C4-2B (cell line): ENCODE data around the gene CDC14C.

Source experiments
- H3K27ac ChIP-seq: fragments of 450-650 bp; 2 replicates; pipeline ENCODE4 v1.5.1; 2017
- ZFX ChIP-seq: fragments of 450-650 bp; IDR thresholded peaks from 2 replicates; pipeline ENCODE4 v1.6.1; 2017
- TF ChIP-seq, protein P1 (sequence below): fragments of 450-650 bp; conservative IDR thresholded peaks from 2 replicates; pipeline ENCODE4 v1.5.1; 2017; ENCODE audit warnings: mild to moderate bottlenecking

Gene CDC14C

GRCh38 chr7:48976850-48977249, 52.5 kb downstream of the CDC14C start:
- H3K27ac ChIP-seq, result no peak overlapping the region
- no peak for TF ChIP-seq ZFX
- TF ChIP-seq, protein P1, sequence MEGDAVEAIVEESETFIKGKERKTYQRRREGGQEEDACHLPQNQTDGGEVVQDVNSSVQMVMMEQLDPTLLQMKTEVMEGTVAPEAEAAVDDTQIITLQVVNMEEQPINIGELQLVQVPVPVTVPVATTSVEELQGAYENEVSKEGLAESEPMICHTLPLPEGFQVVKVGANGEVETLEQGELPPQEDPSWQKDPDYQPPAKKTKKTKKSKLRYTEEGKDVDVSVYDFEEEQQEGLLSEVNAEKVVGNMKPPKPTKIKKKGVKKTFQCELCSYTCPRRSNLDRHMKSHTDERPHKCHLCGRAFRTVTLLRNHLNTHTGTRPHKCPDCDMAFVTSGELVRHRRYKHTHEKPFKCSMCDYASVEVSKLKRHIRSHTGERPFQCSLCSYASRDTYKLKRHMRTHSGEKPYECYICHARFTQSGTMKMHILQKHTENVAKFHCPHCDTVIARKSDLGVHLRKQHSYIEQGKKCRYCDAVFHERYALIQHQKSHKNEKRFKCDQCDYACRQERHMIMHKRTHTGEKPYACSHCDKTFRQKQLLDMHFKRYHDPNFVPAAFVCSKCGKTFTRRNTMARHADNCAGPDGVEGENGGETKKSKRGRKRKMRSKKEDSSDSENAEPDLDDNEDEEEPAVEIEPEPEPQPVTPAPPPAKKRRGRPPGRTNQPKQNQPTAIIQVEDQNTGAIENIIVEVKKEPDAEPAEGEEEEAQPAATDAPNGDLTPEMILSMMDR, result no peak
